AG04449 (cell line): ENCODE results near the gene NFIA.

ENCODE experiments used
- CTCF ChIA-PET: fragments of 350-600 bp; formaldehyde crosslinking; extraction: SDS; loops from one replicate; lab custom pipeline; 2021; ENCODE audit warnings: antibody characterized with exemption; lab: Yijun Ruan, JAX
- POLR2A ChIA-PET: fragments of 400-600, 350-600 bp; formaldehyde crosslinking; extraction: SDS; loops from one replicate; lab custom pipeline; 2020; ENCODE audit warnings: antibody characterized with exemption, inconsistent platforms; lab: Yijun Ruan, JAX
- DNase-seq: peaks from one replicate; pipeline ENCODE4 v3.0.0-alpha.2; 2010; ENCODE audit warnings: low read depth, low spot score
- H3K4me3 ChIP-seq: 2 replicates; pipeline ENCODE4 v1.5.1; 2011; ENCODE audit warnings: low read depth, mild to moderate bottlenecking, control low read depth, low read length
- CTCF ChIP-seq: IDR thresholded peaks from one replicate; pipeline ENCODE4 v1.5.1; 2011; ENCODE audit warnings: mild to moderate bottlenecking, moderate library complexity, low read length, control low read depth, inconsistent platforms; ENCODE audit not compliant: insufficient read depth; ENCODE audit errors: missing control alignments

The NFIA gene

GRCh38 chr1:61504852-61505390, 422.6 kb downstream of the NFIA start:
- CTCF ChIA-PET: no interaction called here
- DNase-seq: no peak
- no peak overlapping the region for H3K4me3 ChIP-seq
- TF ChIP-seq CTCF: no peak
- POLR2A ChIA-PET: no interaction called here

GRCh38 chr1:61506236-61506635, 423.9 kb downstream of the NFIA start:
- DNase-seq: no peak
- ChIA-PET CTCF (no interaction called here), POLR2A (interaction anchor here (0.6 kb wide), 1 partner anchor 266 kb away, joined by 4 read pairs; no protein-coding TSS in a partner anchor)
- TF ChIP-seq CTCF: no peak
- no peak overlapping the region for H3K4me3 ChIP-seq

- CTCF ChIA-PET: no interaction called here
- TF ChIP-seq CTCF: no peak
- no peak overlapping the region for H3K4me3 ChIP-seq
- DNase-seq: no peak
- POLR2A ChIA-PET: no interaction called here
These were observed 424.7 kb downstream of the NFIA start for GRCh38 chr1:61506944-61507500.
